Activated CD4-positive, alpha-beta T cell treated with anti-CD3 and anti-CD28 coated beads, Interleukin-2, amount 50 U/mL, for 48 hours (primary cell): ENCODE data around the gene KCNK16.
"Not testable (repeated sequence)": the region's sequence is repeated elsewhere in the genome, so short reads cannot be mapped to it uniquely, and the experiment has no call there.

Experiments
- DNase-seq, 2 experiments: peaks; one replicate each; pipeline ENCODE4 v3.0.0-alpha.2; 2020

Gene KCNK16

DNA sequence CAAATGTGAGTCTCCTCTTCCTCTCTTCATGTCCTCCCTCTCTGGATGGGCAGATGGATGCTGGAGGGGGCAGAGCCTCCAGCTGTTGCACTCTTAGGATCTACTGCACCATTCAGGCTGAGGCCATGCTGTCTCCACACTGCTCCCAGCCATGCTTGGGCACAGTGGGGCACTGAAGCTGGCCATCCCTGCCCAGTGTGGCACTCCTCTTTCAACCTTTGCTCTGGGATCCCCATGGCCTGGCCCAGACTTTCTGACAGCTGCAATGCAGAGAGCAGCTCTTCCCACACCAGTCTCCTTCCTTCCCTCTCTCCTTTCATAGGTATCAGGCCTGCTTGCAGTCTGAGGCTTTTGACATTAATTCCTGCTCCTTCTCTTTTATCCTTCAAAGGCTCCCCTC is 17.6 kb downstream of the KCNK16 start:
- DNase-seq, result no peak

DNA sequence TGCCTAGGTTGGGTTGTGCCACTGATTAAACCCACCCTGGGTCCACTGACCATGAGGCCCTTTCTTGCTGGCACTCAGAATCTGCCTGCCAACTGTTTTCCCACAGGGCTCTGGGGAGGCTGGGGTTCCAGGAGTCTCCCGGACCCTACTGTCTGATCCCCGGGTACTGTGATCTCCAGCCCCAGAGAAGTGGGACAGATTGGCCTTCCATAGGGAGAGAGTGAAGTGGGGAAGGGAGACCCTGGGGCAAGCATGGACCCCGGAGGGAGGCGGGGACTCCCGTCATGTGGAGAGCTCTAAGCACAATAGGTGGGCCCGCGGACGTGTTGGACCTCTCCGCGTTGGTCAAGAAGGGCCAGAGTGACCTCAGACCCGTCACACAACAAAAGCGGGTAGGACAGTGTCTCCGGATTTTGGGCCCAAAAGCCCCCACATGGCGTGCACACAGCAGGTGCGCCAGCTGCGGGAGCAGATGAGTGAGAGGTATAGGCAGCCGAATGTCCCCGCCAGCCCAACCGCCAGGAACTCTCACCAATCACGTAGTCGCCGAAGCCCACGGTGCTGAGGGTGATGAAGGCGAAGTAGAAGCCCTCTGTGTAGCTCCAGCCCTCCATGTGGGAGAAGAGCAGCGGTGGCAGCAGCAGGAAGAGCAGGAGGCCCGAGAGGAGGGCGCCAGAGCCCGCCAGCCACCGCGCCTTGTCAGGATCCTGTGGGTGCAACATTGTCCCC is 18.9 kb downstream of the KCNK16 start:
- DNase-seq, result no peak

DNA sequence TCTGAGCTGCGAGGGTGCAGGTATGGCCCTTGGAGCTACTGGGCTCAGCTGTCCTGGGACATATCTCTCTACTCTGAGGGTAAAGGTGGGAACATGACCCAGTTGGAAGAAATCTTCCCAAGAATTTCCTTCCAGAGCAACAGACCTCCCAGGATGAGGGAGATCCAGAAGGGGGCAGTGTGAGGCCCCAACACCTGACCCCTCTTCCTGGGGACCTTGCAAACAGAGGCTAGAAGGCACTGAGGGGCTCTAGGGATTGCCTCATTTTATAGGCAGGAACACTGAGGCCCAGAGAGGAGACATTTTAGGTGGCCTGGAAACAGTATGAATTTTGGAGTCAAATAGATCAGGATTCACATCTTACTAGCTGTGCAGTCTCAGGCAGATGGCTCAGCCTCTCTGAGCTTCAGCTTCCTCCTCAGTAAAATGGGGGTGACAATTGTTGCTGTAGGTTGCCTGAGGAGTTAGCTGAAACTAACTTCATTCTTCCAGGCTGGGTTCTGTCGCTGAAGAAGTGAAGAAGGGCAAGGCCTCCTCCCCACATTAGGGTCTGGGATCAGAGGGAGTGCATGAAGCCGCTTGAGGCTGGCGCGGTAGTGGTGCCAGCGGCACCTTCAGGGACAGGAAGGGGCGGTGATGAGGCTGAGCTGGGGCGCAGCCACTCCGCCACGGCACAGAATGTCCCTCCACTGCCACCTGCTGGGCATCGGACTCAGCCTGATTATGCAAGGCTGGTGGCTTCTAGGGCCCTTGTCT is 19.7 kb downstream of the KCNK16 start:
- DNase-seq, result peak; percentile 95

DNA sequence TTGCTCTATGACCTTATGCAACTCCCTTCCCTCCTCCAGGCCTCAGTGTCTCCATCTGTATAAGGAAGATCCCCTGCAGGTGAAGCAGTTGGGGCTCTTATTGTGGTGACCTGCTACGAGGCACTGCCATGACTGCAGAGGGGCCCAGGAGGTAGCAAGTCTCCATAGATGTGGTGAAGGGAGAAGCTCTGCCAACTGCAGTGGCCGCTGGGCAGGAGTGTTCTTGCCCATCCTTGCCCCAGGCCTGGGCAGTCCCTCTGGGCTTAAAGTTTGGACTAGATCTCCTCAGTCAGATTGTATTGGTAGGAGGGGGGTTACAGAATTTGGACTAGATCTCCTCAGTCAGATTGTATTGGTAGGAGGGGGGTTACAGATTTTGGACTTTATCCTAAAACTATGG is 20.5 kb downstream of the KCNK16 start:
- no peak for DNase-seq

DNA sequence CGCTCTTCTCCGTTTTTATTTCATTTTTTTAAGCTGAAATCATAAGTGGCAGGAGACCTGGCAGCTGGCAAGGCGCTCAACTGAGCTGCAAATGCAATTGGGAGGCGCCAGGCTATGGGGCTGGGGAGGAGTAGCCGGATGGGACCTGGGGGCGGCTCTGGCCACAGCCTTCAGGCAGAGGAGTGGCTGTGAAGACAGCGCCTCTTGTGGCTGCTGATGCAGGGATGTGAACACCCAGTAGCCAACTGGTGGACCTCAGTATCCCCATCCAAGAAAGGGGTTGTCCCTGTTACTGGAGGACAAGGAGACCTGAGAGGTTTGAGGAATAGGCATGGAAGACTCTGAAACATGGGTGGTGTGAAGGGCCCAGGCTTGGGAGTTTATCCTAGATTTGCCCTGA is 20.9 kb downstream of the KCNK16 start:
- DNase-seq, result no peak

DNA sequence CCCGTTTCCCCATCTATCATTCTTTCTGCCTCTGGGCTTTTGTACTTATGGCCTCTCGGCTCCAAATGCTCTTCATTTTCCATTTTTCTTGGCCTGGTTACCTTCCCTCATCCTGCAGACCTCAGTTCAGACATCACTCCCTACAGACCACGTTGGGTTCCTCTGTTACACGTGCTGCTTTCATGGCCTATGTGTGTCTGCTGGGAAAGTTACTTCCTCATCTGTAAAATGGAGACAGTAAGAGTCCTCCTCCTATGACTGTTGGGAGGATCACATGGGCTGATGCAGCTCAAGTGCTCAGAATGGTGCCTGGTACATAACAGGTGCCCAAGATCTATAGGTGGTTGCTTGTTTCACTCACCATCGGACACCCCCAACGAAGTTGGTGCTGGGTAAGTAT is 21.8 kb downstream of the KCNK16 start:
- DNase-seq, result no peak

DNA sequence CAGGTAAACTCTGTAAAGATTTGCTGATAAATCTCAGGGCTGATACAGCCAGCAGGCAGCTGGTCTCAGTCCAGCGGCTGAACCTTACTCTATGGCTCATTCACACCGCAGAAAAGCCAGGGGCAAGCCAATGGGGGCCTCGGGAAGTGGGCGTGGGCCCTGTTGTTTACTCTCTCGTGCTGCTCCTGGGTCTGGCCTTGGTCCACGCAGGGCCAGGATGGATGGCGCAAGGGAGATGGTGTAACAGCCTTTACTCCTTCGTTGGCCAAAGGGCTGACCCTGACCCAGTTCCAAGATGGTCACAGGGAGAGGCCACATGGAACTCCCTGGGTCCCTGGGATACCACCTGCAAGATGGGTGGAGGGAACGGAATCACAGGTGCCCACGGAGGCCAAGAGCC is 24.4 kb downstream of the KCNK16 start:
- no peak for DNase-seq

DNA sequence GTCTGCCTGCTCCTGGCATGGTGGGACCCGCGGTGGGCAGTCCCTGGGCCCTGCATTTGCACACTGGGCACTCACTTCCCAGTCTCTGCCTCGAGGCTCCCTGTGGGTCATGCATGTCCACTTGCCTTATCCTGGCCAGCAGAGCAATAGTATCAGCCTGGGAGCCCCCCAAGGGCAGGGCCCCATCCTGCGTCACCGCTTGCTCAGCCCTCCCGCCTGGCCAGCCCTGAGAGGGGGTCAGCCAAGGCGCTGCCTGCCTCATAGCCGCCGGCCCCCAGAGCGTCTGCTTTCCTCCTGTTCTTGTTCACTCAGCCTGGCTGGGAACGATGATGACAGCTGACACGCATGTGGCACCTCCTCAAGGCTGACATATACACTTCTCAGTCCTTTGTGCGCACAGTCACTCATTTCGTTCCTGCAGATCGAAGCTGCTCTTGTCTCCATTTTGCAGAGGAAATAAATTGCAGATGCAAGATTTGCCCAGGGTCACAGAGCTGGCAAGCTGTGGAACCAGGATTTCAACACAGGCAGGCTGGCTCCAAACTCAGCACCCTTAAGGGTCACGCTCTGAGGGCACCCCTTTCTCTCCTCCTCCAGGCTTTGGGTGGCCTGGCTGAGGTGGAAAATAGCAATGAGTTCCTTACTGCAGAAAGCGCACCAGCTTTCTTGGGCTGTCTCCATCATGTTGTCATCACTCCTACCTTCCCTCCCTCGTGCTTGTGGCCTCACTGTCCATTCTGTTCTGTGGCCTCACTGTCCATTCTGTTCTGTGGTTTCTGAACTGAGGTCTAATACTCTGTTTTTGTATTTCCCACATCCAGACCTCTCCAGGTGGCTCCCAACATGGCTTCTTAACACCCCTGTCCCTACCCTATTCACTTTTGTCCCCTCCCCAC is 25.5 kb downstream of the KCNK16 start:
- no peak for DNase-seq

DNA sequence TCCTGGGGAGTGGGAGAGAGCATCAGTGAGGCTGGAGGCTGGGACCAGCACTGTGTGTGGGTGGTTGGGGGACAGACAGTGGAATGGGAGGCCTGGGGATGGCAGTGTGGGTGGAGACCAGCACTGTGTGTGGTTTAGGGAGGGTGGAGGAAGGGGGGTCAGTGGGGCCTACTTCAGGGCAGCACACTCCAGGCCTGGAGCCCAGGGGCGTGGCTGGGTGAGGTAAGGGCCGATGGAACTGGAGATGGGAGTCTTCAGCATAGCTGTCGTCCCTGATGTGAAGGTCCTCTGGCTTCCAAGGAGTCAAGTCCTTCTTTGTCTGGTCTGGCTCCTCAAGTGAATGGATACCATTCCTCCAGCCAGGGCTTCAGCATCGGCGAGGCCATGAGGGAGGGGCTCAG is 26.9 kb downstream of the KCNK16 start:
- no peak for DNase-seq

DNA sequence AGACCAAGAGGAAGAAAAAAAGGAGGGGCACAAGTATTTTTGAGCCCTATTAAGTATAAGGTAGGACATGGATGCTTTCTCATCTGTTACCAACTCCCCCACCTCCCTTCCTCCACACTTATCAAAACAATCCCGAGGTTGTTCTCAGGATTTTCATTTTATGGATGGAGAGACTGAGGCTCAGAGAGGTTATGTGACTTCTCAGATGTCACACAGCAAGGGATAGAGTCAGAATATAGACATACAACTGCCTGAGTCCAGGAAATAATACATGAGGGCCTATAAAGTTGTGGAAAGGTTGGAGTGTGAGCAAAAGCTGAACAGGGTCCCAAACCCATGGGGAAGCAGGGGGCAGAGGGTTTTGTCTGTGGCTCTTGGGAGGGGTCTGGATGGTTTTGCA is 27.6 kb downstream of the KCNK16 start:
- DNase-seq, result no peak

DNA sequence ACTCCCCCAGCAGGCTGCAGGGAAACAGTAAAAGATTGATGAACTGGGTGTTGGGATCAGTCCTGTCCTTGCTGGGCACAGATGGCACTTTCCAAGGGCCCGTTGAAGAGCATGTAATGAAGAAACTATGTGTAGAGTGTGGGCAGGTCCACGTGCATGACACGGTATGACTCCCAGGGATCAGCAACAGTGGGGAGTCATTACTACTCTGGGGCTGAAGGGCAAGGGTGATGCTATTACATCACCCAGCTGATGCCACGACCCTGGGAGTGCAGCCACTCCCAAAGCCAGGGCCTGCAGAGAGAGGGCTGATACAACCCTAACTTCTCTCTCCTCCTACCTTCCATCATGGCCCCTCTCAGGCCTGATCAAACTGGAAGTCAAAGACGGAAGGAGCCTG is 28.4 kb downstream of the KCNK16 start:
- DNase-seq, result no peak

DNA sequence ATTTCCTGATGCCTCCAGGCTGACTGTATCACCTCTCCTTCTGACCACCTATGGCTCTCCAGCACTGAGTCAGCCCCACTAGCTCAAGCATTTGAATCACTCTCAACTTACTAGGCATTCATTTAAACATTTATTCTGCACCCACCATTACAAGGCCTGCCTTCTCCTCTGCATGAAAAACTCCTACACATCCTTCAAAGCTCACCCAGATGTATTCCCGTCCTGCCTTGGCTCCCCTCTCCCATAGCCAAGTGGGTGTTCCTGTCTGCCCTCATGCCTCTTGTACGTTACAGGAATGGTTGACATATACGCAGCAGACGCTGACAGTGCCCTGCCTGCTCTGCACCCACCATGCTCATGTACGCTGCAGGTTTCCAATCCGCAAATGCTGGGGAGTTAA is 29.9 kb downstream of the KCNK16 start:
- no peak for DNase-seq

DNA sequence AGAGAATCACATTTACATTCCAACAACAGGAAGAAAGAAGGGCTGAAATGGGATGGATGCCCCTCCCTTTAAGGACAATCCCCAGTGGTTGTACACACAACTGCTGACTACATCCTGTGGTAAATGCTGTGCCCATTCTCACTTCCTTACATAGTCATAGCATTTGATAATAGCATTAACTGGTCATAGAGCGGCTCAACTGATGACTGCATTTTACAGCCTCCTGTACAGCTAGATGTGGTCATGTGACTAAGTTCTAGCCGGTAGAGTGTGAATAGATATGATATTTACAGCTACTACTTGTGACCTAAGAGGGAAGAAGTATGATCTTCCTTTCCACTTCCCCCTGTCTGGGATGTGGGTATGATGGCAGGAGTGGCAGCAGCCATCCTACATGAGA is 33.0 kb downstream of the KCNK16 start:
- DNase-seq, result no peak

DNA sequence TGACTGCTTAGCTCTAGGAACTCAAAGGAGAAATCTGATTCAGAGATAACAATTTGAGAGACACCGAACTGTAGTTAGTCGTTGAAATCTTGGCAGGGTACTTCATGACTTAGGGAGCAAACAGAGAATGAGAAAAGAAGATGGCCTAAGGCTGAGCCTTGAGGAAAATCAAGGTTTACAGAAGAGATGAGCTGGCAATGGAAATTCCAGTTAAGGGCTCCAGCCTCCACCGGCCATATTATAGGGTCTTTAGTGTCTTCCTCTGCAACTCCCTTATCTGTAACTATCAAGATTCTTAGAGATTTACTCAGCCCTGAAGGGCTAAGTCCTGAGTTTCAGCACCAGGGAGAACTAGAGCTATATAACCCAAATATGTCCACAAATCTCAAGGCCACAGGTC is 34.9 kb downstream of the KCNK16 start:
- no peak for DNase-seq

DNA sequence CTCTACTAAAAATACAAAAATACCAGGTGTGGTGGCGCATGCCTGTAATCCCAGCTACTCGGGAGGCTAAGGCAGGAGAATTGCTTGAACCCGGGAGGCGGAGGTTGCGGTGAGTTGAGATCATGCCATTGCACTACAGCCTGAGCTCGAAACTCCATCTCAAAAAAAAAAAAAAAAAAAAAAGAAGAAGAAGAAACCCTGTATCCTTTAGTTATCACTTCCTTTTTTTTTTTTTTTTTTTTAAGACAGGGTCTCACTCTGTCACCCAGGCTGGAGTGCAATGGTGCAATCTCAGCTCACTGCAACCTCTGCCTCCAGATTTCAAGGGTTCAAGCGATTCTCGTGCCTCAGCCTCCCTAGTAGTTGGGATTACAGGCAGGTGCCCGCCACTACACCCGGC is 35.9 kb downstream of the KCNK16 start:
- not testable (repeated sequence) for DNase-seq

DNA sequence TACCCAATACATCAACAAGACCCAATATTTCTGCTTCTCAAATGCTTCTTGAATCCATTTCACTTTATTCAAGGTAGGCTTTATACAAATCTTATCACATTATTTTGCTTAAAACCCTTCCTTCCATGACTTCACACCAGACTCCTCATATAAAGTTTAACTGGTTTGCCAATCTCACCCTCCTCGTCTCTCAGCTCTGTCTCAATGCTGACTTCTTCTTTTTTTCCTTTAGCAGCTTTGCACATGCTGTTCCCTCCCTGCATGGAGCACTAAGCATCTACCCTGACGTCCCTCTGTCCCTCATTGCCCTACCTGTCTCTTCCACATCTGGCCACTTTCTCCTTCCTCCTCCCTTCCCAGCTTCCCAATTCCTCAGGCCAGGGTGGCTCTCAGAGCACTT is 39.7 kb downstream of the KCNK16 start:
- no peak for DNase-seq

DNA sequence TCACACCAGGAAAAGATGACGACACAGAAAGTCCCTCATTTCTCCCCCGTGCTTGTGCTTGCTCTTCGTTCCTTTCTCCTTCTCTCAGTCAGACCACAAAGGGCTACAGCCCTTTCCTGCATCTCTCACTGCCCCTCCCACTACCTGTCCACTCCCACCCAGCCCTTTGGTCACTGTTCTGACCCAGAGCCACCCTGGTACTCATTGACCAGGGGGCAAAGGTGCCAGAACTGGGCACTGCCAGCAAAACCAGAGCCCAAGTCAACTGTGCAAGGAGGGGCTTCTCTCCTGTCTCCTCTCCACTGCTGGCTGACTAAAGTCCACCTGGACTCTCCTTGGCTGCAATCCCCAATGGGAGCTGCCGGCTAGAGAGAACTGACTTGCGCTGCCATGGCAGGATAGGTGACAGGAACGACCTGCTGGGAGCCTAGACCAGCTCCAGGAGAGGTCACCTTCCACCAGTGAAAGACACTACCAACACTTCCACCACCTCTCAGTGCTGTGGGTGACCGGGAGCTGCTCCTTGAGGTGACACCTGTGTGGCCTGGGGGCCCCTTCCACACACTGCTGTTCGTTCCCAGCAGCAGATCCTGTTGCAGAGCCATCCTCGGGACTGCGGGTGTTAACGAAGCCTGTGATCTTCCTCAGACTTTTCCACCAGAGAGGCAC is 41.1 kb downstream of the KCNK16 start:
- DNase-seq, result no peak

DNA sequence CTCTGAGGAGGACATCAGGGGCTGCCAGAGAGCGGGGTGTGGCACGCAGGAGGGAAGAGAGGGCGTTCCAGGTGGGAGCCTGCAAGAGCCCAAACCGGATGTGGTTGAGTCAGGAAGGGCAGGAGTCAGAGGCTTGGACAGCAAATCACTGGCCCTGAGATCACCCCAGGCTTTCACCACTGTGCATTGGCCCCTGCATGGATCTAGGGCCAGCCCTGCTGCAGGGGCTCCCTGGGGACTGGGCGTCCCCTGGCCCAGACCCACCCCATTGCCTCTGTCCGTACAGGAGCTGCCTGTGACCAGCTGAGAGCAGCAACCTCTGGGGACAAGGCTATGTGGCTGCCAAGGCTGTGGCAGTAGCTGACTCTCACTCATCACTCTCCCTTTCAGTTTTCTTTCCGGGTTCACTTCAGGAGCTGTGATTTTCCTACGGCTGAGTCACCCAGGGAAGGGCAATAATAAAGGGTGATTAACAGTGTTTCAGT is 42.2 kb downstream of the KCNK16 start:
- DNase-seq, result no peak

DNA sequence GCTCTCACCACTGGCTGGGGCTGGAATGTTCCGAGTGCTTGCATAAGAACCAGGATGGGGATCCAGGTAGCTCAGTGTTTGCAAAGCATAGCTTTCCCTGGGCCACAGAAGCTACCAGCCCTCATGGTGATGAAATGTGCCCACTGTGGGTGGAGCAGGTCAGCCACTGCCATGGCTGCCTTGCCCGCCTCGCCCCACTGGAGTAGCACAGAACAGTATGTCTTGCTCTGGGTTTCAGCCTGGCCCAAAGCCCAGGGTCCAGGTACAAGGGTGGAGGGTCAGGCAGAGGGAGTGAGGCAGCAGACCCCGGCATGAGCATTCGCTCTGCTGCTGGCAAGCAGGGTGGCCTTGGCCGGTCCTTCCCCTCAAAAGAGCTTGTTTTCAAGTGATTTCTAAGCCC is 43.0 kb downstream of the KCNK16 start:
- DNase-seq, result no peak

DNA sequence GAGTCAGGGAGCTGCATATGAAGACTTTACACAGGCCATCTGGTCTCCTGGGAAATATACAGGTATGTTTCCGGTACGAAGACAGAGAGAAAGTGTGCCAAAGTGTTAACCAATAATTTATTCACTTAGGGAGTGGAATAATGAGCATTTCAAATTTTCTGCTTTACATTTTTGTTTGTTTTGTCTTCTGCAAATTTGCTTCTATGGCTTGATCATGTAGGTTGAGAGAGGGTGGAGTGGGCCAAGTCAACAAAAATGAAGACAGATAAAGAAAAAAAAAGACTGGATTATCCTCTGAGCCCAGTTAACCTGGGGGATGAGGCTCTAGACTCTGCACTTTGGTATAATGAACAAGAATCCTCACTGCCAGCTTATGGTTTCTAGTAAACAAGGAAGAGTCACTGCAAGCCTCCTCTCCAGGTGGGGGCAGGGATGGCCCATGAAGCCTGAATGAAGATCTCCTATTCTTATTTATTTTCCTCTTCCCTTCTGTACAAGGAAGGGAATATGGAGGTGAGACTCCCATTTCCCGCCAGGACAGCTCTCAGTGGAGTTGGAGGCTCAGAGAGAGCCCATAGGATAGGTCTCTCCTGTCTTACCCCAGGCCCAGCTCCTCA is 46.0 kb downstream of the KCNK16 start:
- DNase-seq, result no peak

DNA sequence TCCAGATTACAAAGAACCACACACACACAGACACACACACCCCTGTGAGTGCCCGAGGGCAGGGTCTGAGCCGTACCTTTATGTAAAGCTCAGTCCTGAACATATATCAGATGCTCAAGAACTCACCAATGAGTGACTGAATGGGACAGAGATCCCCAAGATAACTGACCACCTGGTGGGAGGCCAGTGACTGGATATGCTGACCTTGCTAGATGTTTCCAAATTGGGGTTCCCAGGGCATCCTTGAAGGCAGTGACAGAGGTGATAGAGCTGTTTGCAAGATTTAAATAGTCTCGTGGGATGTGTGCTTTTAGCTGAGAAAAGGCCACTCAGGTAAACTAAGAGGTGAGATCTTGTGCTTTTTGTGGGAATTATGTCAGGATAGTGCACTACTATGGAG is 47.6 kb downstream of the KCNK16 start:
- DNase-seq, result no peak

DNA sequence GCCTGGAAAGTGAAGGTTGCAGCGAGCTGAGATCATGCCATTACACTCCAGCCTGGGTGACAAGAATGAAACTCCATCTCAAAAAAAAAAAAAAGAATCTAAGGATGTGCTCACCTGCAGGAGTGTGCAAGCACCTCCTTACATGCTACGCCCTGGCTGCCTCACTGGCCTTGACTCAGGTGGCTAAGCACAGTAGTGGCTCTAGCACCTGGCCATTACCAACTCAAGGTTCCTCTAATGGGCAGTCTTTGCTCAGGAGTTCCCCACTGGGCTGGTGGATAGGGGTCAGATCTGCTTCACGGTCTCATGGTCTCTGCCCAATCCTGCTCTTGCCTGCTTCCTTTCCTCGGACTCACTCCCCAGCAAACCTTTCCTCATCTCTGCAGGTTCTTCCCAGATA is 48.0 kb downstream of the KCNK16 start:
- DNase-seq, result no peak

DNA sequence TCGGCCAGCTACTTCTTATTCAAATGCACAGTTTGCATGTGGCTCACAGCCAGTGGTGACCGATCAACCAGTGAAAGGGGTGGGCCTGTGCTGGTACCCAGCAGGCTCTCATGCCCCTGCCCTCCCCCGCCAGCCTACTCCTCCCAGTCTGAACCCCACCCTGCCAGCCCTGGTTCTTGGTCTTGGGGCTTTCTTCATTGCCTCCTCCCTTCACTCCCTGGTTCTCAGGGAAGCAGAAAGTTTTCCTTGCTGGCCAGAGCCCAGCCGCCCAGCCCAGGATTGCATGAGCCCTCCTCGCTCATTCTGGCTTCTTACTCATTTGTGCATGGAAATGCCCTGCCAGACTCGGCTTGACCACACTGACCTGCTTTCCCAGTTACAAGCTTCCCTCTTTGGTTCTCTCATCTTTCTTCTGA is 49.1 kb downstream of the KCNK16 start:
- DNase-seq, result no peak
